ENCODE measurements around the gene LANCL1.

DNA sequence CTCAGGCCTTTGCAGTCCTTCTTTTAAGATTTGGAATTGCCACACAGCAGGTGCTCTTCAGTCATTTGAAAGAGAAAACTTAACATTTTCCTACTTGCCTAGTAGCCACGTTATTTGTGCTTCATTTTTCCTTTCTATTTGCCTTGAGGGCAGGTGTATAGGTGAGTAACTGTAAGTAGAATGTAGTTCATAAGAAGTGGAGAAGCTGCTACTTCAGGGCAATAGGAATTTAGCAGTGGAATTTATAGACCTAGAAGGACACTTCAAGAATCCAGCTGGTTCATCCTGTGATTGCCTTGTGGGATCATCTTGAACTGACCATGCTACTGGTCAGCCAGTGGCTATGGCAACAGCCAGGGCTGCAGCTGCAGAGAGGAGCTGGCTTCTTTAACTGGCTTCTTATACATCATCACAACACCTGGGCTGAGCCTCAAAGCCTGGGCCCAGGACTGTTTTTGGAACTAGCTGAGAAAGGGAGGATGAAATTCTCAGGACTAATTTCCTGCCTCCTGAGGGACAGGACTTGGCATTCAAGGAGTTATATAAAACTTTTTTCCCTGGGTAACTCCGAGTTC, 5.1 kb upstream of the LANCL1 start:
- TF ChIP-seq POLR2AphosphoS5 (IDR thresholded peaks at IDR 0.05) = no peak
- TF ChIP-seq, protein P1, sequence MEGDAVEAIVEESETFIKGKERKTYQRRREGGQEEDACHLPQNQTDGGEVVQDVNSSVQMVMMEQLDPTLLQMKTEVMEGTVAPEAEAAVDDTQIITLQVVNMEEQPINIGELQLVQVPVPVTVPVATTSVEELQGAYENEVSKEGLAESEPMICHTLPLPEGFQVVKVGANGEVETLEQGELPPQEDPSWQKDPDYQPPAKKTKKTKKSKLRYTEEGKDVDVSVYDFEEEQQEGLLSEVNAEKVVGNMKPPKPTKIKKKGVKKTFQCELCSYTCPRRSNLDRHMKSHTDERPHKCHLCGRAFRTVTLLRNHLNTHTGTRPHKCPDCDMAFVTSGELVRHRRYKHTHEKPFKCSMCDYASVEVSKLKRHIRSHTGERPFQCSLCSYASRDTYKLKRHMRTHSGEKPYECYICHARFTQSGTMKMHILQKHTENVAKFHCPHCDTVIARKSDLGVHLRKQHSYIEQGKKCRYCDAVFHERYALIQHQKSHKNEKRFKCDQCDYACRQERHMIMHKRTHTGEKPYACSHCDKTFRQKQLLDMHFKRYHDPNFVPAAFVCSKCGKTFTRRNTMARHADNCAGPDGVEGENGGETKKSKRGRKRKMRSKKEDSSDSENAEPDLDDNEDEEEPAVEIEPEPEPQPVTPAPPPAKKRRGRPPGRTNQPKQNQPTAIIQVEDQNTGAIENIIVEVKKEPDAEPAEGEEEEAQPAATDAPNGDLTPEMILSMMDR (IDR thresholded peaks at IDR 0.05) = no peak
- no peak for TF ChIP-seq POLR2A (IDR thresholded peaks at IDR 0.05)
